ENCODE results near the gene HRCT1.

HRCT1 gene

DNA sequence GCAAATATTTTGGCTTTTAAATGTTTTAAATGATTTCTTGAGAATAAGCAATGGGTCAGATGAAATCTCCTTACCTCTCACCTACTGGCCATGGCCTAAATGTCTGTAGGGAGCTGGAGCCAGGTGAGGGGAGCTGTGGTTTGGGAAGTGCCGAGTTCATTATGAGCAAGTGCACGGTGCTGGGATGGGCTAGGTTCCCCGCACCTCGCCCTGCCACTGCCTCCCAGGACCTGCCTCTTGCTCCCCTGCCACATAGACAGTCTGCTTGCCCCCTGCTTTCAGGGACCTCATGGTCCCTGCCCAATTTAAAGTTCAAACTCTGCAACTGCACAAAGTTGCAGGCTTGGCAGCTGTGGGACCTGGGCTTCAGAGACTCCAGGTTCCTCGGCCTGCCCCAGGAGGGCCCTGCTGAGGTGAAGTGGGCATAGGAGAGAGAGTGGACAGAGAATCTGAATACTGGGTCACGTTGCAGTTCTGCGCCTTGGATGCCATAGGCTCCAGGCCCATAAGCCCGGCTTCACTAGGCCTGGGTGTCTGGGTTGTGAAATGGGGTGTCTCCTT is 41.2 kb upstream of the HRCT1 start:
- TF ChIP-seq TARDBP (IDR thresholded peaks at IDR 0.05) (no peak), SUZ12 (IDR thresholded peaks at IDR 0.05) (no peak), ELF4 (IDR thresholded peaks at IDR 0.05) (no peak), ARNT (IDR thresholded peaks at IDR 0.05) (no peak), FOXA1 (IDR thresholded peaks at IDR 0.05) (no peak), ZNF384 (IDR thresholded peaks at IDR 0.05) (no peak), HDGF (IDR thresholded peaks at IDR 0.05; ENCODE audit: borderline replicate concordance) (no peak), L3MBTL2 (conservative IDR thresholded peaks at IDR 0.05) (no peak), BHLHE40 (IDR thresholded peaks at IDR 0.05; ENCODE audit: borderline replicate concordance) (no peak)
- POLR2A ChIA-PET = no interaction called here
- DNase-seq (ENCODE audit: extremely low spot score) = no peak
- CTCF ChIA-PET = interaction anchor here (1.0 kb wide), 1 partner anchor 18 kb away, joined by 3 read pairs; no protein-coding TSS in a partner anchor

DNA sequence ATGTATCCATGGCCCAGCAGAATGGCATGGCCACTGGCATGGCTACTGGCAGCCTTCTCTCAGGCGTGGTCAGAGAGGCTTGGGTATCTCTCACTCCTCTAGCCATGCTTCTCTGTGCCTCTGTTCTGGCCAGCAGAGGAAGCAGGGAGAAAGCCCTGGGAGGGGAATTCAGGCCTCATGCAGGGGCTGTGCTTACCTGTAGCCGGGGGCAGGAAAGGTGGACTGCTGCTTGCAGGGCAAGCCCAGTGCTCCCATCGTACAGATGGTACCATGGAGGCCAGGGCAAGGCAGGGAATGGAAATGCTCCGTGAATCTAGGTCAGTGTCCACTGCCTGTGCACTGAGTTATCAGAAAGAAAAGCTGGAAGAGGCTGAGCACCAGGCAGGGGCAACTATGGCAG is 38.5 kb upstream of the HRCT1 start:
- TF ChIP-seq NFRKB (IDR thresholded peaks at IDR 0.05) (no peak), FOXK2 (IDR thresholded peaks at IDR 0.05) (no peak), LEF1 (IDR thresholded peaks at IDR 0.05; ENCODE audit: borderline replicate concordance) (no peak), CTBP1 (IDR thresholded peaks at IDR 0.05; ENCODE audit: borderline replicate concordance) (no peak), TARDBP (IDR thresholded peaks at IDR 0.05) (no peak), BHLHE40 (IDR thresholded peaks at IDR 0.05; ENCODE audit: borderline replicate concordance) (no peak), SUZ12 (IDR thresholded peaks at IDR 0.05) (no peak), SP1 (IDR thresholded peaks at IDR 0.05) (no peak), ARNT (IDR thresholded peaks at IDR 0.05) (no peak)
- ChIA-PET POLR2A (no interaction called here), CTCF (no interaction called here)
- no peak for DNase-seq (ENCODE audit: extremely low spot score)

DNA sequence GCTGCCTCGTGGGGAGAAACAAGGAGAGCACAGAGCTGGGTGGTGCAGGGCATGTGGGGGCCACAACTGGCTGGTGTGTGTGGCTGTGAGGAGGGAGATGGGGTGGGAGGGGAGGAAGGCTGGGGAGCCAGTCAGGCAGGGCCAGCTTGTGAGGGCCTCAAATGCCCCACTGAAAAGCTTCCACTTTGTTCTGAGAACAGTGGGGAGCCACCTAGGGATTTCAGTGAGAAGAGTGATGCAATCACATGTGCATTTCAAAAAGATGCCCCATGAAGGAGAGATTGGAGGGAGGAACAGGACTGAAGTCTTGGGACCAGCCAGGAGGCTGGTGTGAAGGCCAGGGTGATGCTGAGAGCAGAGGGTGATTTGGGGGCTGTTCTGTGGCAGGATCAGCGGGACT is 37.1 kb upstream of the HRCT1 start:
- no peak for DNase-seq (ENCODE audit: extremely low spot score)
- TF ChIP-seq LEF1 (IDR thresholded peaks at IDR 0.05; ENCODE audit: borderline replicate concordance) (no peak), SUZ12 (IDR thresholded peaks at IDR 0.05) (no peak), SP1 (IDR thresholded peaks at IDR 0.05) (no peak), BHLHE40 (IDR thresholded peaks at IDR 0.05; ENCODE audit: borderline replicate concordance) (no peak), FOXK2 (IDR thresholded peaks at IDR 0.05) (no peak), HDGF (IDR thresholded peaks at IDR 0.05; ENCODE audit: borderline replicate concordance) (no peak), TARDBP (IDR thresholded peaks at IDR 0.05) (no peak), FOXA1 (IDR thresholded peaks at IDR 0.05) (no peak), NFRKB (IDR thresholded peaks at IDR 0.05) (no peak), L3MBTL2 (conservative IDR thresholded peaks at IDR 0.05) (no peak), ELF4 (IDR thresholded peaks at IDR 0.05) (no peak), ARNT (IDR thresholded peaks at IDR 0.05) (no peak), FOXM1 (IDR thresholded peaks at IDR 0.05; ENCODE audit: borderline replicate concordance) (no peak), ZNF384 (IDR thresholded peaks at IDR 0.05) (no peak)
- TF ChIP-seq, protein P1, sequence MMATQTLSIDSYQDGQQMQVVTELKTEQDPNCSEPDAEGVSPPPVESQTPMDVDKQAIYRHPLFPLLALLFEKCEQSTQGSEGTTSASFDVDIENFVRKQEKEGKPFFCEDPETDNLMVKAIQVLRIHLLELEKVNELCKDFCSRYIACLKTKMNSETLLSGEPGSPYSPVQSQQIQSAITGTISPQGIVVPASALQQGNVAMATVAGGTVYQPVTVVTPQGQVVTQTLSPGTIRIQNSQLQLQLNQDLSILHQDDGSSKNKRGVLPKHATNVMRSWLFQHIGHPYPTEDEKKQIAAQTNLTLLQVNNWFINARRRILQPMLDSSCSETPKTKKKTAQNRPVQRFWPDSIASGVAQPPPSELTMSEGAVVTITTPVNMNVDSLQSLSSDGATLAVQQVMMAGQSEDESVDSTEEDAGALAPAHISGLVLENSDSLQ (IDR thresholded peaks at IDR 0.05) = no peak
- ChIA-PET CTCF (no interaction called here), POLR2A (no interaction called here)

DNA sequence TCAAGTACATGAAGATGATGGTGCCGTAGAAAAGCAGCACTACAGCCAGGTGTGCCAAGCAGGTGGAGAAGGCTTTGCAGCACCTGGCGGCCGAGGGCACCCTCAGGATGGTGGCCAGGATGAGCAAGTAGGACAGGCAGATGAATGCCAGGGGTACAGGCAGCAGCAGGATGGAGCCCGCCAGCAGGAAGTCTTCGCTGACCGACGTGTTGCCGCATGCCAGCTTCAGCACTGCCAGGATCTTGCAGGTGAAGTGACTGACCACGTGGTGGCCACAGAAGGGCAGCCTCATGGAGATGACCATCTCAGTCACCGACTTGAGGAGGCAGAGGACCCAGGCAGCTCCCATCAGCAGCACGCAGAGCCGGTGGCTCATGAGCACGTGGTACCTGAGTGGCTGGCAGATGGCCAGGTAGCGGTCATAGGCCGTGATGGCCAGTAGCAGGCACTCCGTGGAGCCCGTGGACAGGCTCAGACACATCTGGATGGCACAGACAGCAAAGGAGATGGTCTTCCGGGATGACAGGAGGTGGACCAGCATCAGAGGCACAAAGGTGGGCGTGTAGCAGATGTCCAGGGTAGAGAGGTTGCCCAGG is 36.3 kb upstream of the HRCT1 start:
- DNase-seq (ENCODE audit: extremely low spot score) = no peak
- CTCF ChIA-PET = no interaction called here
- no peak for TF ChIP-seq FOXM1 (IDR thresholded peaks at IDR 0.05; ENCODE audit: borderline replicate concordance)
- no peak for TF ChIP-seq SUZ12 (IDR thresholded peaks at IDR 0.05)
- TF ChIP-seq ARNT (IDR thresholded peaks at IDR 0.05) = no peak
- no peak for TF ChIP-seq FOXA1 (IDR thresholded peaks at IDR 0.05)
- no peak for TF ChIP-seq ELF4 (IDR thresholded peaks at IDR 0.05)
- no peak for TF ChIP-seq HDGF (IDR thresholded peaks at IDR 0.05; ENCODE audit: borderline replicate concordance)
- TF ChIP-seq, protein P1 (IDR thresholded peaks at IDR 0.05) = no peak
- no peak for TF ChIP-seq BHLHE40 (IDR thresholded peaks at IDR 0.05; ENCODE audit: borderline replicate concordance)
- POLR2A ChIA-PET = no interaction called here

DNA sequence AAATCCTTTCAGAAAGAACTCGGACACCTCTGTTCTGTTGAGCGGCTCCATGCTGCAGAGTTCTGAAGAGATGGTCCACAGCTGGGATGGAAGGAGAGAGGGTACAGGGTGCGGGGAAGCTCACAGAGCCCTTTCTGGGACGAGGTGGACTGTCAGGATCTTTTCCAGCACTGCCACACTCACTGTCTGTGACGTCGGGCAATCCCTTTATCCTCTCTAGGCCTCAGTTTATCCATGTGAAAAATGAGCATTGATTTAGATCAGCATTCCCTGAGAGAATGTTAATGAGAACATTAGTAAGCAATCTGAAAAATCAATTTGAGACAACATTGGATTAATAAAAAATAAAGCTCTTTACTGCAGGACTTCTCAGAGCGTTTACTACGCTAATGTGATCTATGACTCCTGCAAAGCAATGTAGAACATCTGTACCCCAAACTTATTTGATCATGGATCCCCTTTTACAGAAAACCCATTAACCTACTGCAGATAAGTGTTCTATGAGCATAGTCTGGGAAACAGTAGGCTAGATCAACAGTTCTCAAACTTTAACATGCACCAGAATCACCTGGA is 35.6 kb upstream of the HRCT1 start, which contains the start of gene OR13J1:
Gene OR13J1 (minus strand): TSS at position 51 of the 573 bp plus-strand sequence. CDS start 0 bp downstream, at position 51.
- no peak for TF ChIP-seq FOXA1 (IDR thresholded peaks at IDR 0.05)
- no peak for TF ChIP-seq LEF1 (IDR thresholded peaks at IDR 0.05; ENCODE audit: borderline replicate concordance)
- ChIA-PET CTCF (no interaction called here), POLR2A (no interaction called here)
- DNase-seq (ENCODE audit: extremely low spot score) = no peak

DNA sequence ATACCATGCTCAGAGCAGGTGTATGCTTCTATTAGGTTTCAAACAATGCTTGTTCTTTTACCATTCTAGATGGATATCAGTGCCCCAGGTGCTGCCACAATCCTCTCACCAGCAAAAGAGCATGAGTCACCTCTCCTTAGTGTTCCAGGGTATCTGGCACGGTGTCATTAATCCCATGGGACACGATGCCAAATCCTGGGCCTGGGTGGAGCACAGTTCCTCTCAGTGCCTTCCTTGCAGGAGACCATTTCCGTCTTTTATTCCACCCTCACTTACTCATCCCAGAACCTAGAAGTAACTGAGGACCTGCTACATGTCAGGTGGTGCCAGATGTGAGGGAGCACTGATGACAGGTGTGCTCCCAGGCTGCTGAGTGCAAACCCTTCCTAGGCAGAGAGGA is 34.5 kb upstream of the HRCT1 start:
- DNase-seq (ENCODE audit: extremely low spot score) = no peak
- TF ChIP-seq CTBP1 (IDR thresholded peaks at IDR 0.05; ENCODE audit: borderline replicate concordance) (no peak), HDGF (IDR thresholded peaks at IDR 0.05; ENCODE audit: borderline replicate concordance) (no peak), SUZ12 (IDR thresholded peaks at IDR 0.05) (no peak), BHLHE40 (IDR thresholded peaks at IDR 0.05; ENCODE audit: borderline replicate concordance) (no peak), NFRKB (IDR thresholded peaks at IDR 0.05) (no peak), LEF1 (IDR thresholded peaks at IDR 0.05; ENCODE audit: borderline replicate concordance) (no peak), FOXK2 (IDR thresholded peaks at IDR 0.05) (no peak), ARNT (IDR thresholded peaks at IDR 0.05) (no peak), ZNF384 (IDR thresholded peaks at IDR 0.05) (no peak), L3MBTL2 (conservative IDR thresholded peaks at IDR 0.05) (no peak), TARDBP (IDR thresholded peaks at IDR 0.05) (no peak), ELF4 (IDR thresholded peaks at IDR 0.05) (no peak), FOXA1 (IDR thresholded peaks at IDR 0.05) (no peak), SP1 (IDR thresholded peaks at IDR 0.05) (no peak)
- TF ChIP-seq, protein P1 (IDR thresholded peaks at IDR 0.05) = no peak
- ChIA-PET POLR2A (no interaction called here), CTCF (no interaction called here)

Data from HEK293T (cell line).